Smooth muscle cell (in vitro differentiated cells): ENCODE data around the gene HOXB5. TPM values are rescaled to one million over a fixed set of nuclear protein-coding genes. Genes with fewer than 3 reads are reported as not detected.

Experiments used
- DNase-seq: peaks from one replicate; lab custom pipeline; 2025; ENCODE audit not compliant: unreplicated experiment; lab: John Stamatoyannopoulos, UW
- H2AFZ ChIP-seq: fragments of 200-600 bp; sonication (generic); 2 replicates; pipeline ENCODE4 v1.6.0; 2016; ENCODE audit warnings: antibody characterized with exemption, low read depth, mild to moderate bottlenecking
- H3F3A ChIP-seq: fragments of 200-600 bp; sonication (generic); 2 replicates; pipeline ENCODE4 v1.6.0; 2017; ENCODE audit warnings: antibody characterized with exemption, low read depth
- H3K27ac ChIP-seq: fragments of 200-600 bp; sonication (generic); 2 replicates; pipeline ENCODE4 v1.5.1; 2016; ENCODE audit warnings: low read depth, mild to moderate bottlenecking
- H3K27me3 ChIP-seq: fragments of 200-600 bp; sonication (generic); 2 replicates; pipeline ENCODE4 v1.6.1; 2016; ENCODE audit warnings: low read depth, mild to moderate bottlenecking
- H3K36me3 ChIP-seq: fragments of 200-600 bp; sonication (generic); 2 replicates; pipeline ENCODE4 v1.5.1; 2016; ENCODE audit warnings: low read depth
- H3K4me1 ChIP-seq: fragments of 200-600 bp; sonication (generic); 2 replicates; pipeline ENCODE4 v1.5.1; 2016; ENCODE audit warnings: low read depth
- H3K4me2 ChIP-seq: fragments of 200-600 bp; sonication (generic); 2 replicates; pipeline ENCODE4 v1.6.0; 2016; ENCODE audit warnings: mild to moderate bottlenecking
- H3K4me3 ChIP-seq: fragments of 200-600 bp; sonication (generic); 2 replicates; pipeline ENCODE4 v1.5.1; 2016; ENCODE audit warnings: mild to moderate bottlenecking
- H3K79me2 ChIP-seq: fragments of 200-600 bp; sonication (generic); 2 replicates; pipeline ENCODE4 v1.6.0; 2016; ENCODE audit warnings: low read depth, mild to moderate bottlenecking
- H3K9ac ChIP-seq: fragments of 200-600 bp; sonication (generic); 2 replicates; pipeline ENCODE4 v1.6.0; 2016; ENCODE audit warnings: low read depth
- H3K9me3 ChIP-seq: fragments of 200-600 bp; sonication (generic); replicated peaks from 2 replicates; pipeline ENCODE4 v1.5.1; 2016; ENCODE audit warnings: low read depth
- H4K20me1 ChIP-seq: fragments of 200-600 bp; sonication (generic); 2 replicates; pipeline ENCODE4 v1.6.0; 2016; ENCODE audit warnings: low read depth
- WGBS: methylation state at CpG from one replicate; pipeline ENCODE4 v1.1.7; 2016; ENCODE audit warnings: low lambda C conversion rate; 5-methylcytosine and 5-hydroxymethylcytosine counted together
- polyA plus RNA-seq: library from polyadenylated mRNA; unstranded; fragments of >200 nt; fragmentation: Nextera tagmentation; extraction: Ambion mirVana; gene quantifications from 2 replicates; pipeline ENCODE4 v1.2.1, GENCODE V29; 2016
- total RNA-seq: library from RNA; depleted of rRNA; stranded (reverse); fragments of >200 nt; gene quantifications from 2 replicates; pipeline ENCODE4 v1.2.3, GENCODE V29; 2014
- TF ChIP-seq, protein P1 (sequence below): fragments of 200-600 bp; sonication (generic); IDR thresholded peaks from 2 replicates; pipeline ENCODE4 v1.5.1; 2017; ENCODE audit warnings: borderline replicate concordance, mild to moderate bottlenecking, antibody characterized with exemption; ENCODE audit not compliant: insufficient read depth, poor library complexity, severe bottlenecking

Gene HOXB5
- total and polyA plus RNA-seq, 2 experiments from 2014 or later: 0.49 to 1.8 TPM

DNA sequence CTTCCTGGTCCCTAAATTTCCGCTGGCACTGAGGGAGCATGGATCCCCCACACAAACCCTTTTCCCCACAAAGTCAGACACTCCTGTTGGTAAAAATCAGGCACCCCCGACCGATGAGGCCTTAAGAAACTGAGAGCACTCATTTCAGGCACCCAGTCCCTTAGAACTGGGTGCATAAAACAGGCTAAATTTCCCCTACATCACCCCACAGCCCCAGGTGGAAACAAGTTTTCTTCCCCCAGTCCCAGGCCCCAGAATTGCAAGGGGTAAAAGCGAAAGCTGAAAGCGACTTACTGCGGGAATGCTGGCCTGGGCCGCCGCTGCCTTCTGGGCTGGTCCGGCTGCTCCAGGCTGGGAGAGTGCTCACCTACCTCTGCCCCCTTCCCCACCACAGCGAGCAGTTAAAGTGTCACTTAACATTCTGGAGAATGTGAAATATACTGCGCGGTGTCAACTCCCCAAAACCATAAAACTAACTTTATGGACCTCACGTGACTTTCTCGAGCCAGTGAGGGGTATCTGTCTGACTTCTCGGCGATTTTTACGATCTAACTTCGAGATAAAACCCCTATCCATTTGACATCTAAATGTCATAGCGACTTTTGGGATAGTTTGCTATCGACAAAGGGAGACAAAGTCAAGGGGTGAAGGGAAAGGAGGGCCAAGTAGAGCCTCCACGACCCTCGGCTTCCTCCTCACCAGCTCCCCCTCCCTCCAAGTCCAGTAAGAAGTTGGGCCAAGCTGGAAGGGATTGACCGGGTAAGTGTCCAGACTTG, 3.6 kb downstream of the HOXB5 start, which contains the start of gene HOXB3:
Gene HOXB3, minus strand, starts transcription at position 411 of the 776 bp plus-strand sequence. CDS start 37,767 bp downstream, outside the sequence.
- no peak for DNase-seq
- H3K79me2 ChIP-seq: peaks cover 66% of the 10 kb centered on the region
- H3K4me2 ChIP-seq: peak within 1 kb of the TSS; percentile 79
- H3K27ac ChIP-seq: no peak within 1 kb of the TSS
- no peak within 1 kb of the TSS for H3K9ac ChIP-seq
- H3K36me3 ChIP-seq: no peaks in the 10 kb centered on the region
- H3F3A ChIP-seq: no peaks in the 10 kb centered on the region
- H3K4me1 ChIP-seq: peaks cover 9% of the 10 kb centered on the region
- no peak within 1 kb of the TSS for H2AFZ ChIP-seq
- H3K9me3 ChIP-seq: no peaks in the 10 kb centered on the region
- H3K4me3 ChIP-seq: peak within 1 kb of the TSS; percentile 28
- H3K27me3 ChIP-seq: peaks cover 61% of the 10 kb centered on the region
- peaks cover 91% of the 10 kb centered on the region for H4K20me1 ChIP-seq
- TF ChIP-seq, protein P1, sequence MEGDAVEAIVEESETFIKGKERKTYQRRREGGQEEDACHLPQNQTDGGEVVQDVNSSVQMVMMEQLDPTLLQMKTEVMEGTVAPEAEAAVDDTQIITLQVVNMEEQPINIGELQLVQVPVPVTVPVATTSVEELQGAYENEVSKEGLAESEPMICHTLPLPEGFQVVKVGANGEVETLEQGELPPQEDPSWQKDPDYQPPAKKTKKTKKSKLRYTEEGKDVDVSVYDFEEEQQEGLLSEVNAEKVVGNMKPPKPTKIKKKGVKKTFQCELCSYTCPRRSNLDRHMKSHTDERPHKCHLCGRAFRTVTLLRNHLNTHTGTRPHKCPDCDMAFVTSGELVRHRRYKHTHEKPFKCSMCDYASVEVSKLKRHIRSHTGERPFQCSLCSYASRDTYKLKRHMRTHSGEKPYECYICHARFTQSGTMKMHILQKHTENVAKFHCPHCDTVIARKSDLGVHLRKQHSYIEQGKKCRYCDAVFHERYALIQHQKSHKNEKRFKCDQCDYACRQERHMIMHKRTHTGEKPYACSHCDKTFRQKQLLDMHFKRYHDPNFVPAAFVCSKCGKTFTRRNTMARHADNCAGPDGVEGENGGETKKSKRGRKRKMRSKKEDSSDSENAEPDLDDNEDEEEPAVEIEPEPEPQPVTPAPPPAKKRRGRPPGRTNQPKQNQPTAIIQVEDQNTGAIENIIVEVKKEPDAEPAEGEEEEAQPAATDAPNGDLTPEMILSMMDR: no peak
- 20% methylated on average over 23 of the region's 23 CpGs for WGBS

DNA sequence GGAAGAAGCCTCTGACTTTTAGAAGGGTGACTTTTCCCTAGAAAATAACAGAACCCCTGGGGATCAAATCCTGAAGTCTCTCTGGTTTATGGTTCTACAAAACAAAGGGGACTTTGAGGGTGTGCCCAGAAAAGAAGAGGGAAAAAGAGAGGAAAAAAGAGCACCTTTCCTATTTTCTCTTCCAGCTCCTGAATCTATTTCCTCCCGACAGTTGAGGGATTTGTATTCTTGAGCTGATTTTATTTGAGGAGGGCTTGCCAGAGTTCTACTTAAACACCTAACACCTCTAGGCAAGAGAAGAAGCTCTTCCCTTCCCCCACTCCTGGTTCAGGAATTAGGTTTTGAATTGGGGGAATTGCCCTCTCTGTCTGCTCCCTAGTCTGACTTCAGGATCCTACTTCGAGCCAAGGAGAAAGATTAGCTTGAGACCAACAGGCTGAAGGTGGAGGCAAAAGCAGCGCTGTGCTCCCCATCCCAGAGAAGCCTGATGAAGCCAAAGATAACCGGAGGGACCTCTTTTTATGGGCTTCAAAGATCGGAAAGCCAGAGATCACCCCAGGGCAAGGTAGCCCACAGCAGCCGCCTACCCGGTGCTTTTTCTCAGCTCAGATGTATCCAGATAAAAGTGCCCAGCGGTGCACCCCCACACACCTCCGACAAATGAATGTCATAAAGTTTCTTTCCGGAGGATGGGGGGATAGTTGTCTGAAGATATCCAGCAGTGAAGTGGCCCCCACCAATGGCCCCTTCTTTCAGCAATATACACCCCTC, 4.3 kb downstream of the HOXB5 start:
- WGBS: 22% methylated on average over 10 of the region's 10 CpGs
- Histone ChIP-seq H3K4me3 (peak overlapping the region; percentile 28), H3K9me3 (no peaks in the 10 kb centered on the region), H2AFZ (no peak overlapping the region), H4K20me1 (peaks cover 94% of the 10 kb centered on the region), H3K27ac (no peak overlapping the region), H3K27me3 (peaks cover 65% of the 10 kb centered on the region), H3F3A (no peaks in the 10 kb centered on the region), H3K9ac (no peak overlapping the region), H3K79me2 (peaks cover 65% of the 10 kb centered on the region), H3K4me2 (peak overlapping the region; percentile 79), H3K4me1 (peaks cover 9% of the 10 kb centered on the region), H3K36me3 (no peaks in the 10 kb centered on the region)
- TF ChIP-seq, protein P1: no peak
- no peak for DNase-seq

DNA sequence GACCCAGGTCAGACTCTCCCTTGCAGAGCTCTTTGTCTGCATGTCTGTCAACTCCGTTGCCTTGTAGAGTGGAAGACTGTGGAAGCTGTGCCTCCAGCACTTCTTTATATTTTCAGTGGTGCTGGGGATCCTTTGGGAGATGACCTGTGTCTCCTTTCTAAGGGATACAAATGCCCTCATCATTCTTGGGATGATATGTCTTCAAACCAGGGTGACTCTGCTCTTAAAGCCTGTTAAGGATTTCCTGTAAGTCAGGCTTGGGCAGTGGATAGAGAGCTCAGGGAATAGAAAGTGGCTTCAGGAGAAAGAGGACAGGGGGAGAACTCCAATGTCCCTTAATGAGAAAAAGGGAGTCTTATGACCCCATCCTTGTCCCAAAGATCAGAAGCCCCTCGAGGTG, 5.1 kb downstream of the HOXB5 start:
- no peak overlapping the region for H3K9ac ChIP-seq
- no peaks in the 10 kb centered on the region for H3F3A ChIP-seq
- H2AFZ ChIP-seq: no peak overlapping the region
- H3K4me1 ChIP-seq: peaks cover 9% of the 10 kb centered on the region
- no peak overlapping the region for H3K27ac ChIP-seq
- H3K9me3 ChIP-seq: no peaks in the 10 kb centered on the region
- H3K27me3 ChIP-seq: peaks cover 72% of the 10 kb centered on the region
- H3K36me3 ChIP-seq: no peaks in the 10 kb centered on the region
- 50% methylated on average over 2 of the region's 2 CpGs for WGBS
- peaks cover 99% of the 10 kb centered on the region for H4K20me1 ChIP-seq
- DNase-seq: no peak
- H3K79me2 ChIP-seq: peaks cover 71% of the 10 kb centered on the region
- H3K4me3 ChIP-seq: peak overlapping the region; percentile 28
- TF ChIP-seq, protein P1: no peak
- peak overlapping the region; percentile 79 for H3K4me2 ChIP-seq
